Astrocyte (in vitro differentiated cells and primary cell): Measurements from ENCODE around the gene WTAP. TPM values are rescaled to one million over a fixed set of nuclear protein-coding genes. Genes with fewer than 3 reads are reported as not detected.

Experiments used
- DNase-seq: peaks from one replicate; pipeline ENCODE4 v3.0.0-alpha.2; 2010; ENCODE audit warnings: low read depth
- FAIRE-seq: peaks from 2 replicates; lab custom pipeline; 2011; peaks lifted over from hg19 to GRCh38; lab: Jason Lieb, UNC
- H2AFZ ChIP-seq: 2 replicates; pipeline ENCODE4 v1.6.0; 2012; ENCODE audit warnings: low read depth, low read length, inconsistent platforms
- H3K27ac ChIP-seq: 2 replicates; pipeline ENCODE4 v1.5.1; 2011; ENCODE audit warnings: low read depth, low read length, inconsistent platforms
- H3K27me3 ChIP-seq: 2 replicates; pipeline ENCODE4 v1.6.0; 2011; ENCODE audit warnings: low read length, inconsistent platforms; ENCODE audit not compliant: insufficient read depth
- H3K36me3 ChIP-seq: 2 replicates; pipeline ENCODE4 v1.5.1; 2011; ENCODE audit warnings: low read length, inconsistent platforms; ENCODE audit not compliant: insufficient read depth
- H3K4me1 ChIP-seq: 2 replicates; pipeline ENCODE4 v1.5.1; 2011; ENCODE audit warnings: low read length, inconsistent platforms; ENCODE audit not compliant: insufficient read depth
- H3K4me2 ChIP-seq: 2 replicates; pipeline ENCODE4 v1.6.0; 2012; ENCODE audit warnings: low read length, inconsistent platforms
- H3K4me3 ChIP-seq: 2 replicates; pipeline ENCODE4 v1.5.1; 2011; ENCODE audit warnings: low read depth, mild to moderate bottlenecking, low read length, inconsistent platforms; ENCODE audit not compliant: insufficient read depth
- H3K79me2 ChIP-seq: 2 replicates; pipeline ENCODE4 v1.6.0; 2012; ENCODE audit warnings: mild to moderate bottlenecking, low read length, inconsistent platforms; ENCODE audit not compliant: insufficient read depth
- H3K9ac ChIP-seq: 2 replicates; pipeline ENCODE4 v1.6.0; 2012; ENCODE audit warnings: mild to moderate bottlenecking, low read length, inconsistent platforms
- H3K9me3 ChIP-seq: 2 replicates; pipeline ENCODE4 v1.5.1; 2012; ENCODE audit warnings: low read depth, mild to moderate bottlenecking, low read length, inconsistent platforms; ENCODE audit not compliant: insufficient read depth
- H4K20me1 ChIP-seq: 2 replicates; pipeline ENCODE4 v1.6.0; 2012; ENCODE audit warnings: low read length, inconsistent platforms; ENCODE audit not compliant: insufficient read depth
- H3K27ac Mint-ChIP-seq: one replicate; pipeline ENCODE4 v1.8.0; 2021; ENCODE audit warnings: mild to moderate bottlenecking, mixed read lengths; ENCODE audit not compliant: unreplicated experiment
- H3K27me3 Mint-ChIP-seq: one replicate; pipeline ENCODE4 v1.8.0; 2021; ENCODE audit warnings: low read depth, mixed read lengths; ENCODE audit not compliant: unreplicated experiment
- H3K36me3 Mint-ChIP-seq: one replicate; pipeline ENCODE4 v1.8.0; 2021; ENCODE audit warnings: low read depth, mixed read lengths; ENCODE audit not compliant: unreplicated experiment
- H3K4me1 Mint-ChIP-seq: one replicate; pipeline ENCODE4 v1.8.0; 2021; ENCODE audit warnings: low read depth, mixed read lengths; ENCODE audit not compliant: unreplicated experiment
- H3K4me3 Mint-ChIP-seq: one replicate; pipeline ENCODE4 v1.8.0; 2021; ENCODE audit warnings: mild to moderate bottlenecking, moderate library complexity, mixed read lengths; ENCODE audit not compliant: unreplicated experiment
- H3K9me3 Mint-ChIP-seq: one replicate; pipeline ENCODE4 v1.8.0; 2021; ENCODE audit warnings: mild to moderate bottlenecking, mixed read lengths; ENCODE audit not compliant: unreplicated experiment
- CTCF ChIP-seq: IDR thresholded peaks from 2 replicates; pipeline ENCODE4 v1.5.1; 2011; ENCODE audit warnings: low read depth, mild to moderate bottlenecking, inconsistent platforms, low read length, moderate library complexity; ENCODE audit not compliant: insufficient read depth
- EZH2 ChIP-seq: IDR thresholded peaks from 2 replicates; pipeline ENCODE4 v1.6.1; 2012; ENCODE audit warnings: mild to moderate bottlenecking, low read length, inconsistent platforms; ENCODE audit not compliant: insufficient read depth
- total RNA-seq: library from RNA; stranded (reverse); gene quantifications from 2 replicates; pipeline ENCODE4 v1.2.1, GENCODE V29; 2021

Gene WTAP
- total RNA-seq, 1 donor from 2014 or later = 93.8 TPM

GRCh38 chr6:159713984-159714383, 13.3 kb upstream of the WTAP start:
- H3K4me3 ChIP-seq = no peak overlapping the region
- no peak overlapping the region for H2AFZ ChIP-seq
- H3K9me3 Mint-ChIP-seq = peaks cover 4% of the 10 kb centered on the region
- no peaks in the 10 kb centered on the region for H3K27me3 Mint-ChIP-seq
- H3K27ac Mint-ChIP-seq = no peak overlapping the region
- no peaks in the 10 kb centered on the region for H3K4me1 Mint-ChIP-seq
- no peaks in the 10 kb centered on the region for H3K9me3 ChIP-seq
- H3K27ac ChIP-seq = no peak overlapping the region
- H3K36me3 Mint-ChIP-seq = no peaks in the 10 kb centered on the region
- H3K36me3 ChIP-seq = no peaks in the 10 kb centered on the region
- peaks cover 5% of the 10 kb centered on the region for H3K79me2 ChIP-seq
- FAIRE-seq (no peak), DNase-seq (no peak)
- H3K4me3 Mint-ChIP-seq = no peak overlapping the region
- peaks cover 5% of the 10 kb centered on the region for H4K20me1 ChIP-seq
- TF ChIP-seq CTCF (no peak), EZH2 (no peak)
- peaks cover 16% of the 10 kb centered on the region for H3K4me1 ChIP-seq
- H3K9ac ChIP-seq = no peak overlapping the region
- no peak overlapping the region for H3K4me2 ChIP-seq
- H3K27me3 ChIP-seq = no peaks in the 10 kb centered on the region

GRCh38 chr6:159714404-159714803, 12.9 kb upstream of the WTAP start:
- DNase-seq (no peak), FAIRE-seq (no peak)
- Histone ChIP-seq H3K4me2 (no peak overlapping the region), H2AFZ (no peak overlapping the region), H3K9me3 (no peaks in the 10 kb centered on the region), H3K27ac (no peak overlapping the region), H3K27me3 (no peaks in the 10 kb centered on the region), H3K9ac (no peak overlapping the region), H3K4me3 (no peak overlapping the region), H3K79me2 (peaks cover 5% of the 10 kb centered on the region), H3K4me1 (peaks cover 16% of the 10 kb centered on the region), H3K36me3 (no peaks in the 10 kb centered on the region), H4K20me1 (peaks cover 9% of the 10 kb centered on the region)
- no peak overlapping the region for H3K27ac Mint-ChIP-seq
- no peaks in the 10 kb centered on the region for H3K4me1 Mint-ChIP-seq
- TF ChIP-seq EZH2 = no peak
- no peak for TF ChIP-seq CTCF
- H3K36me3 Mint-ChIP-seq = no peaks in the 10 kb centered on the region
- no peaks in the 10 kb centered on the region for H3K27me3 Mint-ChIP-seq
- peaks cover 1% of the 10 kb centered on the region for H3K9me3 Mint-ChIP-seq
- no peak overlapping the region for H3K4me3 Mint-ChIP-seq

DNA sequence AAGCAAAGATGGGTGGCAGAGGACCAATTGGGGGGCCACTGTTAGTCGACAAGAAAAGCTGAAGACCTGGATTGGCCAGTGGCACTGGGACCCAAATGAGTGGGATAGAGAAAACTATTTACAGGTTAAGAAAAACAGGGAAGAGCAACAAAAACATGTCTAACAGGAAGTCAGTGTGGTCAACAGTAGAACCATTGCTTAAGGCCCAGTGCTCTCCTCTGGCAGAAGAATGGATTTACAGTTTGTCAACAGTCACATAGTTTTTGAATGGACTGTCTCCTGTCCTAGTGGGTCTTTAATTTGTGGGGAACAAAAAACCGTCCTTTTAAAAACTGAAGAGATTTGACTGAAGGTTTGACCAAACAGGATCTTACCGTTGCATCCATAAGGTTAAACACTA, 12.1 kb upstream of the WTAP start:
- no peaks in the 10 kb centered on the region for H3K36me3 Mint-ChIP-seq
- H3K4me1 ChIP-seq = peaks cover 16% of the 10 kb centered on the region
- no peaks in the 10 kb centered on the region for H3K27me3 Mint-ChIP-seq
- DNase-seq = no peak
- no peaks in the 10 kb centered on the region for H3K4me1 Mint-ChIP-seq
- H3K4me2 ChIP-seq = no peak overlapping the region
- peaks cover 5% of the 10 kb centered on the region for H3K79me2 ChIP-seq
- H3K36me3 ChIP-seq = no peaks in the 10 kb centered on the region
- peaks cover 9% of the 10 kb centered on the region for H4K20me1 ChIP-seq
- H2AFZ ChIP-seq = no peak overlapping the region
- H3K27me3 ChIP-seq = no peaks in the 10 kb centered on the region
- H3K9ac ChIP-seq = no peak overlapping the region
- H3K9me3 Mint-ChIP-seq = no peaks in the 10 kb centered on the region
- no peak for FAIRE-seq
- no peak overlapping the region for H3K27ac ChIP-seq
- no peak overlapping the region for H3K27ac Mint-ChIP-seq
- TF ChIP-seq EZH2 = no peak
- no peak for TF ChIP-seq CTCF
- H3K4me3 ChIP-seq = no peak overlapping the region
- no peaks in the 10 kb centered on the region for H3K9me3 ChIP-seq
- H3K4me3 Mint-ChIP-seq = no peak overlapping the region
